ENCODE data around the gene CEP63. TPM values are rescaled to one million over a fixed set of nuclear protein-coding genes. Genes with fewer than 3 reads are reported as not detected.

CEP63 gene
- total and polyA plus RNA-seq, 9 of the 15 experiments (the other 6 are each of a cell fraction or from before 2014, with no cell fraction given) = 5.1 to 17.8 (median 10.6) TPM

GRCh38 chr3:134485718-134486576 is at the start of gene CEP63, which contains the start of gene ANAPC13 (continued):
- TF ChIP-seq CLOCK (CRISPR knock-in tag; IDR thresholded peaks at IDR 0.05; ENCODE audit: borderline replicate concordance) = 0 out of 2 replicates have a peak, but pooled peaks have one; percentile 88
- TF ChIP-seq ARID3A (IDR thresholded peaks at IDR 0.05; ENCODE audit: borderline replicate concordance, low read depth, low read length) = peak; percentile 90; the same call in 1 of the 2 replicates
- TF ChIP-seq NR2C1 (IDR thresholded peaks at IDR 0.05) = peak; percentile 12; the same call in 1 of the 2 replicates
- no peak for TF ChIP-seq NR2C1 (tag; IDR thresholded peaks at IDR 0.05)
- TF ChIP-seq ZNF407 (IDR thresholded peaks at IDR 0.05; ENCODE audit: low read depth) = peak; percentile 87
- no peak for TF ChIP-seq SLC30A9 (CRISPR knock-in tag; IDR thresholded peaks at IDR 0.05)
- no peak for TF ChIP-seq ZBTB12 (CRISPR knock-in tag; IDR thresholded peaks at IDR 0.05)
- TF ChIP-seq RBM25 (IDR thresholded peaks at IDR 0.05; ENCODE audit: low read depth, low read length, severe bottlenecking) = no peak
- no peak; the same call in 1 of the 2 replicates for TF ChIP-seq E2F4 (CRISPR knock-in tag; IDR thresholded peaks at IDR 0.05; ENCODE audit: low read depth)
- TF ChIP-seq PTRF (tag; IDR thresholded peaks at IDR 0.05) = no peak
